Hepatocyte (in vitro differentiated cells): ENCODE results near the gene C19orf85.

Experiments
- CTCF ChIP-seq: fragments of 200-600 bp; sonication (generic); IDR thresholded peaks from 2 replicates; pipeline ENCODE4 v1.5.1; 2016; ENCODE audit warnings: antibody characterized with exemption, mild to moderate bottlenecking; ENCODE audit not compliant: poor library complexity
- EZH2 ChIP-seq: fragments of 200-600 bp; sonication (generic); IDR thresholded peaks from 2 replicates; pipeline ENCODE4 v1.6.1; 2016; ENCODE audit warnings: antibody characterized with exemption, mild to moderate bottlenecking, borderline replicate concordance
- EZH2phosphoT487 ChIP-seq: fragments of 200-600 bp; sonication (generic); IDR thresholded peaks from one replicate; pipeline ENCODE4 v1.6.1; 2018; ENCODE audit warnings: antibody characterized with exemption, mild to moderate bottlenecking, low read depth, moderate library complexity; ENCODE audit not compliant: unreplicated experiment, severe bottlenecking

GRCh38 chr19:55508120-55508519 is 43.6 kb upstream of the C19orf85 start:
- TF ChIP-seq CTCF (no peak), EZH2phosphoT487 (no peak), EZH2 (no peak)
